ENCODE measurements around the gene CDYL2.

The CDYL2 gene

GRCh38 chr16:80703131-80704071 lies 101.0 kb downstream of the CDYL2 start:
- TF ChIP-seq CTCF (IDR thresholded peaks at IDR 0.05; ENCODE audit: extremely low read depth, insufficient read depth, missing control alignments), result no peak
- DNase-seq (ENCODE audit: low spot score), result no peak
- in situ Hi-C loops (cut with MboI; ENCODE audit: low pct_unique_long_range_greater_than_20kb, low sequenced_read_pairs, unreplicated experiment), result no loop called here

- in situ Hi-C loops (cut with MboI; ENCODE audit: low pct_unique_long_range_greater_than_20kb, low sequenced_read_pairs, unreplicated experiment), result no loop called here
- no peak for DNase-seq (ENCODE audit: low spot score)
- TF ChIP-seq CTCF (IDR thresholded peaks at IDR 0.05; ENCODE audit: extremely low read depth, insufficient read depth, missing control alignments), result no peak
Measured at GRCh38 chr16:80702696-80703095, 101.7 kb downstream of the CDYL2 start.

- TF ChIP-seq CTCF (IDR thresholded peaks at IDR 0.05; ENCODE audit: extremely low read depth, insufficient read depth, missing control alignments), result no peak
- no peak for DNase-seq (ENCODE audit: low spot score)
- in situ Hi-C loops (cut with MboI; ENCODE audit: low pct_unique_long_range_greater_than_20kb, low sequenced_read_pairs, unreplicated experiment), result no loop called here
Measured at GRCh38 chr16:80700558-80700957, 103.8 kb downstream of the CDYL2 start.

- TF ChIP-seq CTCF (IDR thresholded peaks at IDR 0.05; ENCODE audit: extremely low read depth, insufficient read depth, missing control alignments), result no peak
- in situ Hi-C loops (cut with MboI; ENCODE audit: low pct_unique_long_range_greater_than_20kb, low sequenced_read_pairs, unreplicated experiment), result no loop called here
- DNase-seq (ENCODE audit: low spot score), result no peak
Measured at GRCh38 chr16:80695020-80695419, 109.4 kb downstream of the CDYL2 start.

GRCh38 chr16:80693553-80693952 lies 110.8 kb downstream of the CDYL2 start:
- DNase-seq (ENCODE audit: low spot score), result no peak
- in situ Hi-C loops (cut with MboI; ENCODE audit: low pct_unique_long_range_greater_than_20kb, low sequenced_read_pairs, unreplicated experiment), result no loop called here
- TF ChIP-seq CTCF (IDR thresholded peaks at IDR 0.05; ENCODE audit: extremely low read depth, insufficient read depth, missing control alignments), result no peak

GRCh38 chr16:80692270-80692669 lies 112.1 kb downstream of the CDYL2 start:
- DNase-seq (ENCODE audit: low spot score), result no peak
- no peak for TF ChIP-seq CTCF (IDR thresholded peaks at IDR 0.05; ENCODE audit: extremely low read depth, insufficient read depth, missing control alignments)
- in situ Hi-C loops (cut with MboI; ENCODE audit: low pct_unique_long_range_greater_than_20kb, low sequenced_read_pairs, unreplicated experiment), result no loop called here

Data from GM13977 (cell line).